SU-DHL-6 (cell line): ENCODE measurements around the gene RTRAF.

Experiments
- H2AFZ ChIP-seq: fragments of 200-600 bp; sonication (generic); 2 replicates; pipeline ENCODE4 v1.6.1; 2014; ENCODE audit warnings: low read depth, mild to moderate bottlenecking, moderate library complexity, mixed read lengths, antibody characterized with exemption, low read length; ENCODE audit not compliant: severe bottlenecking
- H3F3A ChIP-seq: fragments of 200-600 bp; shearing (Covaris generic); 2 replicates; pipeline ENCODE4 v1.6.0; 2016; ENCODE audit warnings: antibody characterized with exemption, mild to moderate bottlenecking; ENCODE audit not compliant: insufficient read depth
- H3K27ac ChIP-seq: fragments of 200-600 bp; sonication (generic); 2 replicates; pipeline ENCODE4 v1.5.1; 2016; ENCODE audit warnings: low read depth, mild to moderate bottlenecking, low read length, moderate library complexity, mixed read lengths
- H3K27me3 ChIP-seq: fragments of 200-600 bp; sonication (generic), shearing (Covaris generic); 2 replicates; pipeline ENCODE4 v1.6.0; 2014; ENCODE audit warnings: mild to moderate bottlenecking, low read length
- H3K36me3 ChIP-seq: fragments of 200-600 bp; sonication (generic); 2 replicates; pipeline ENCODE4 v1.6.1; 2014; ENCODE audit warnings: mild to moderate bottlenecking, low read length, mixed read lengths
- H3K4me2 ChIP-seq: fragments of 300-600, 200-600 bp; shearing (Covaris generic), sonication (generic); 2 replicates; pipeline ENCODE4 v1.6.0; 2014; ENCODE audit warnings: low read length, low read depth, mild to moderate bottlenecking; ENCODE audit not compliant: poor library complexity, severe bottlenecking
- H3K4me3 ChIP-seq: fragments of 200-600 bp; sonication (generic); 2 replicates; pipeline ENCODE4 v1.5.1; 2014; ENCODE audit warnings: antibody characterized with exemption, low read length, mild to moderate bottlenecking, mixed read lengths; ENCODE audit not compliant: insufficient read depth, poor library complexity, severe bottlenecking
- H3K79me2 ChIP-seq: fragments of 200-600 bp; sonication (generic); 2 replicates; pipeline ENCODE4 v1.6.1; 2014; ENCODE audit warnings: mild to moderate bottlenecking, low read length, moderate library complexity; ENCODE audit not compliant: insufficient read depth
- H3K9ac ChIP-seq: fragments of 200-600 bp; sonication (generic); 2 replicates; pipeline ENCODE4 v1.7.0; 2014; ENCODE audit warnings: mild to moderate bottlenecking, low read length
- H3K9me2 ChIP-seq: fragments of 200-600 bp; sonication (generic); replicated peaks from 2 replicates; pipeline ENCODE4 v1.6.1; 2014; ENCODE audit warnings: low read length; ENCODE audit not compliant: insufficient read depth
- H3K9me3 ChIP-seq: fragments of 200-600 bp; sonication (generic); 2 replicates; pipeline ENCODE4 v1.6.1; 2014; ENCODE audit warnings: low read length, mixed read lengths; ENCODE audit not compliant: insufficient read depth
- H4K20me1 ChIP-seq: fragments of 200-600 bp; sonication (generic); 2 replicates; pipeline ENCODE4 v1.6.1; 2014; ENCODE audit warnings: low read depth, mild to moderate bottlenecking, antibody characterized with exemption, low read length, moderate library complexity, mixed read lengths
- CTCF ChIP-seq: fragments of 200-600 bp; sonication (generic); IDR thresholded peaks from one replicate; pipeline ENCODE4 v1.5.1; 2017; ENCODE audit warnings: antibody characterized with exemption, mild to moderate bottlenecking, low read length, moderate library complexity; ENCODE audit not compliant: insufficient read depth, poor library complexity, severe bottlenecking
- EZH2phosphoT487 ChIP-seq: fragments of 200-600 bp; sonication (generic), shearing (Covaris generic); conservative IDR thresholded peaks from 2 replicates; pipeline ENCODE4 v1.6.1; 2018; ENCODE audit warnings: mild to moderate bottlenecking, antibody characterized with exemption, low read length, moderate library complexity, mixed read lengths

Gene RTRAF

GRCh38 chr14:51993285-51993920 lies 4.1 kb downstream of the RTRAF start:
- Histone ChIP-seq H3K9me3 (no peaks in the 10 kb centered on the region), H3K9ac (no peak overlapping the region), H2AFZ (no peak overlapping the region), H3K36me3 (peaks cover 61% of the 10 kb centered on the region), H3F3A (peaks cover 13% of the 10 kb centered on the region; the same call in 1 of the 2 replicates), H3K27ac (peak overlapping the region; percentile 4; the same call in 1 of the 2 replicates), H3K9me2 (no peaks in the 10 kb centered on the region), H3K4me3 (no peak overlapping the region), H3K79me2 (peaks cover 79% of the 10 kb centered on the region), H3K27me3 (no peaks in the 10 kb centered on the region), H4K20me1 (peaks cover 14% of the 10 kb centered on the region; the same call in 1 of the 2 replicates), H3K4me2 (peak overlapping the region; percentile 23)
- no peak for TF ChIP-seq CTCF
- TF ChIP-seq EZH2phosphoT487, result no peak

GRCh38 chr14:51996148-51996746 lies 6.9 kb downstream of the RTRAF start:
- Histone ChIP-seq H3K36me3 (peaks cover 87% of the 10 kb centered on the region), H3K4me2 (no peak overlapping the region), H3K9me3 (no peaks in the 10 kb centered on the region), H3K27ac (no peak overlapping the region), H3K27me3 (no peaks in the 10 kb centered on the region), H2AFZ (no peak overlapping the region), H3K79me2 (peaks cover 75% of the 10 kb centered on the region), H3K4me3 (no peak overlapping the region), H3K9me2 (no peaks in the 10 kb centered on the region), H4K20me1 (peaks cover 14% of the 10 kb centered on the region; the same call in 1 of the 2 replicates), H3F3A (peaks cover 13% of the 10 kb centered on the region; the same call in 1 of the 2 replicates), H3K9ac (no peak overlapping the region)
- TF ChIP-seq CTCF (peak; percentile 36), EZH2phosphoT487 (no peak)

GRCh38 chr14:51998348-51998747 lies 9.0 kb downstream of the RTRAF start:
- Histone ChIP-seq H3K9me3 (no peaks in the 10 kb centered on the region), H3K27me3 (no peaks in the 10 kb centered on the region), H3K27ac (no peak overlapping the region), H3K79me2 (peaks cover 59% of the 10 kb centered on the region), H3K36me3 (peaks cover 90% of the 10 kb centered on the region), H4K20me1 (peaks cover 14% of the 10 kb centered on the region; the same call in 1 of the 2 replicates), H2AFZ (no peak overlapping the region), H3K4me3 (no peak overlapping the region), H3F3A (peaks cover 10% of the 10 kb centered on the region; the same call in 1 of the 2 replicates), H3K9ac (no peak overlapping the region), H3K9me2 (no peaks in the 10 kb centered on the region), H3K4me2 (no peak overlapping the region)
- no peak for TF ChIP-seq CTCF
